HepG2 (cell line): Measurements from ENCODE around the gene RASSF8. TPM values are rescaled to one million over a fixed set of nuclear protein-coding genes. Genes with fewer than 3 reads are reported as not detected.
A peak's percentile ranks its signal among the peaks of the same experiment; 100 is the strongest.

Experiments used
- ATAC-seq: fragments of 200-7000 bp; cut with Tn5 transposase; 3 replicates; pipeline ENCODE4 v1.9.1; 2020; ENCODE audit warnings: mild to moderate bottlenecking, moderate library complexity
- BruUV-seq: library from RNA; stranded (reverse); fragments of 400-500 nt; replicated peaks from 2 replicates; lab custom pipeline; 2021; lab: Mats Ljungman, UMichigan
- CTCF ChIA-PET: fragments of 300-600 bp; formaldehyde crosslinking; extraction: SDS; loops from one replicate; lab custom pipeline; 2021; ENCODE audit warnings: low total read pairs, inconsistent platforms, low intra/inter-chr PET ratio; lab: Yijun Ruan, JAX
- POLR2A ChIA-PET: fragments of 350-600 bp; sonication (Branson Sonifier 250); formaldehyde crosslinking; loops from one replicate; lab custom pipeline; 2020; ENCODE audit warnings: antibody characterized with exemption, inconsistent platforms; lab: Yijun Ruan, JAX
- DNase-seq: peaks from one replicate; pipeline ENCODE4 v3.0.0-alpha.2; 2015; ENCODE audit warnings: low spot score
- FAIRE-seq: peaks from 3 replicates; lab custom pipeline; 2011; peaks lifted over from hg19 to GRCh38; lab: Jason Lieb, UNC
- H2AFZ ChIP-seq: one replicate; pipeline ENCODE4 v1.6.1; 2011; ENCODE audit warnings: low read length, inconsistent platforms
- H3K27ac ChIP-seq: fragments of 300-600 bp; 3 replicates; pipeline ENCODE4 v1.8.0; 2011; ENCODE audit warnings: mixed run types, mild to moderate bottlenecking, mixed read lengths, low read length, inconsistent platforms; ENCODE audit not compliant: insufficient read depth; ENCODE audit errors: extremely low read length
- H3K27me3 ChIP-seq, 2 experiments: fragments of 200-600 bp in 1 of 2; 2 replicates in 1 of 2; 3 replicates in 1 of 2; pipeline versions ENCODE4 v1.6.0 to v1.8.0; 2011; ENCODE audit warnings: low read length in 2 of 2, mild to moderate bottlenecking in 2 of 2, moderate library complexity in 2 of 2, inconsistent platforms in 1 of 2; ENCODE audit not compliant: insufficient read depth in 2 of 2, control insufficient read depth in 1 of 2
- H3K36me3 ChIP-seq, 2 experiments: fragments of 200-600 bp in 1 of 2; replicated peaks in 1 of 2; 2 replicates in 1 of 2; 3 replicates in 1 of 2; pipeline versions ENCODE4 v1.5.1 to v1.8.0; 2011; ENCODE audit warnings: low read length in 2 of 2, inconsistent platforms in 1 of 2; ENCODE audit not compliant: insufficient read depth in 2 of 2, control insufficient read depth in 1 of 2
- H3K4me1 ChIP-seq: 2 replicates; pipeline ENCODE4 v1.5.1; 2012; ENCODE audit warnings: low read length, inconsistent platforms; ENCODE audit not compliant: insufficient read depth
- H3K4me2 ChIP-seq: 2 replicates; pipeline ENCODE4 v1.6.0; 2011; ENCODE audit warnings: low read depth, low read length, inconsistent platforms
- H3K4me3 ChIP-seq, 3 experiments: fragments of 200-600 bp in 1 of 3; sonication (generic), shearing (Covaris generic) in 1 of 3; replicated peaks in 1 of 3; 2 replicates each; pipeline ENCODE4 v1.5.1; 2011 to 2016; ENCODE audit warnings: low read length in 3 of 3, inconsistent platforms in 2 of 3, low read depth in 2 of 3, mild to moderate bottlenecking in 2 of 3, control low read depth in 1 of 3, mixed read lengths in 1 of 3; ENCODE audit not compliant: insufficient read depth in 1 of 3
- H3K79me2 ChIP-seq: one replicate; pipeline ENCODE4 v1.6.1; 2011; ENCODE audit warnings: low read length, inconsistent platforms; ENCODE audit not compliant: insufficient read depth
- H3K9ac ChIP-seq: 2 replicates; pipeline ENCODE4 v1.6.0; 2011; ENCODE audit warnings: mild to moderate bottlenecking, low read depth, low read length, inconsistent platforms; ENCODE audit not compliant: insufficient read depth
- H3K9me3 ChIP-seq: 2 replicates; pipeline ENCODE4 v1.5.1; 2012; ENCODE audit warnings: mild to moderate bottlenecking, low read length
- H4K20me1 ChIP-seq: 2 replicates; pipeline ENCODE4 v1.6.0; 2011; ENCODE audit warnings: inconsistent platforms, mild to moderate bottlenecking, low read length, moderate library complexity; ENCODE audit not compliant: insufficient read depth
- MAFF ChIP-seq: IDR thresholded peaks from 2 replicates; pipeline ENCODE4 v1.6.1; 2011; ENCODE audit warnings: low read depth, low read length, improper control_type of control experiment
- MAFK ChIP-seq, 2 experiments: IDR thresholded peaks in 1 of 2; conservative IDR thresholded peaks in 1 of 2; 2 replicates each; pipeline ENCODE4 v1.6.1; 2011; ENCODE audit warnings: improper control_type of control experiment in 2 of 2, low read length in 2 of 2
- ZNF891 ChIP-seq: sonication (generic); formaldehyde crosslinking; IDR thresholded peaks from 2 replicates; pipeline ENCODE4 v1.5.0; 2020; ENCODE audit warnings: mild to moderate bottlenecking, missing genetic modification reagents
- whole genome bisulfite sequencing: methylation state at CpG from one replicate; pipeline ENCODE4 v1.1.6; 2017; ENCODE audit warnings: low lambda C conversion rate; 5-methylcytosine and 5-hydroxymethylcytosine counted together
- in situ Hi-C: cut with HindIII; loops from 2 replicates; pipeline ENCODE4 v1.10.0; 2017; ENCODE audit warnings: low pct_unique_long_range_greater_than_20kb; ENCODE audit not compliant: extremely low pct_ligation_motif_present
- intact Hi-C: fragments of 100-400 bp; cut with micrococcal nuclease; formaldehyde crosslinking; loops from one replicate; pipeline ENCODE4 v1.10.0; 2022; ENCODE audit not compliant: unreplicated experiment
- polyA plus RNA-seq, 8 experiments: library from polyadenylated mRNA; depleted of rRNA in 3 of 8; stranded (reverse) in 7 of 8; unstranded in 1 of 8; fragments of >200 nt; fragmentation: Illumina TruSeq in 4 of 8; extraction: Trizol in 4 of 8; gene quantifications; 2 replicates each; pipeline versions ENCODE4 v1.2.1 to v1.2.3, GENCODE V29; 2011 to 2016; ENCODE audit warnings: low read depth in 4 of 8, missing spikeins in 1 of 8, mixed read lengths in 1 of 8; ENCODE audit not compliant: insufficient read depth in 1 of 8
- total RNA-seq, 5 experiments: library from RNA; depleted of rRNA; stranded (reverse); fragments of >200 nt; fragmentation: Illumina TruSeq; extraction: Trizol; gene quantifications; 2 replicates each; pipeline ENCODE4 v1.2.3, GENCODE V29; 2016; ENCODE audit warnings: low read depth in 1 of 5
- TF ChIP-seq, protein P1 (sequence below): sonication (generic); formaldehyde crosslinking; IDR thresholded peaks from 2 replicates; pipeline ENCODE4 v1.5.1; 2020; ENCODE audit warnings: mild to moderate bottlenecking, missing genetic modification reagents, borderline replicate concordance

The RASSF8 gene
- total and polyA plus RNA-seq, 2 of the 13 experiments (the other 11 are each of a cell fraction or from before 2014, with no cell fraction given) = 0.82 to 9.2 TPM

DNA sequence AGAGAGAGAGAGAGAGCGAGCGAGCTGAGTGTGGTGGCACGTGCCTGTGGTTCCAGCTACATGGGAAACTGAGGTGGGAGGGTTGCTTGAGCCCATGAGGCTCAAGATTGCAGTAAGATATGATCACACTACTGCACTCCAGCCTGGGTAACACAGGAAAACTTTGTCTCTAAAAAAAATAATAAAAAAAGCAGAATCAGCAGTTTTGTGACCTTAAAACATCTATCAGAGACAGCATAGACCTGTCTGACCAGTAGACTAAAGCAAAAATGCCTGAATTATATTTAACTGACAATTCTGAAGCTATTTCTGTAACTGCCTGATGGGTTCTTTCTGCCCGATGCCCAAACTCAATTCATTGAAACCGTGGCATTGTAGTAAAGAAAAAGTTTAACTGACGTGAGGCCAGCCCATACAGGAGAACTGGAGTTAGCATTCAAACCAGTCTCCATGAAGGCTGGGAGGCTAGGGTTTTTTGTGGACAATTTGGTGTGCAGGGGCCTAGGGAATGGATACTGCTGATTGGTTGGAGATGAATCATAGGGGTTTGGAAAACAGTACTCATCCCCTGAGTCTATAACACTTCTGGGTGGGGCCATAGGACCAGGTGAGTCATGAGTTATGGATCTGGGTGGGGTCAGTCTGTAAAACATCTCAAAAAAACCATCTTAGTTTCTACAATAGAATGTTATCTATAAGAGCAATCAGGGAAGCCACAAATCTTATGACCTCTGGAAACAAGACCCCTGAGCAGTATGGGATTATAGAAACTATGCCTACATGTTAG, 8.0 kb upstream of the RASSF8 start:
- Histone ChIP-seq H4K20me1 (no peaks in the 10 kb centered on the region), H3K27ac (no peak overlapping the region), H2AFZ (no peak overlapping the region), H3K4me1 (no peaks in the 10 kb centered on the region), H3K9me3 (no peaks in the 10 kb centered on the region), H3K4me3 (no peak overlapping the region), H3K79me2 (no peaks in the 10 kb centered on the region), H3K36me3 (no peaks in the 10 kb centered on the region), H3K27me3 (no peaks in the 10 kb centered on the region), H3K4me2 (no peak overlapping the region), H3K9ac (no peak overlapping the region)
- no peak for FAIRE-seq
- in situ Hi-C loops = no loop called here
- DNase-seq = no peak
- POLR2A ChIA-PET = no interaction called here
- peak; percentile 90 to 95 for TF ChIP-seq MAFK (conservative IDR thresholded peaks at IDR 0.05 in 1 of 2, IDR thresholded peaks at IDR 0.05 in 1 of 2; ENCODE audit: low read length in 2 of 2)
- TF ChIP-seq, protein P1, sequence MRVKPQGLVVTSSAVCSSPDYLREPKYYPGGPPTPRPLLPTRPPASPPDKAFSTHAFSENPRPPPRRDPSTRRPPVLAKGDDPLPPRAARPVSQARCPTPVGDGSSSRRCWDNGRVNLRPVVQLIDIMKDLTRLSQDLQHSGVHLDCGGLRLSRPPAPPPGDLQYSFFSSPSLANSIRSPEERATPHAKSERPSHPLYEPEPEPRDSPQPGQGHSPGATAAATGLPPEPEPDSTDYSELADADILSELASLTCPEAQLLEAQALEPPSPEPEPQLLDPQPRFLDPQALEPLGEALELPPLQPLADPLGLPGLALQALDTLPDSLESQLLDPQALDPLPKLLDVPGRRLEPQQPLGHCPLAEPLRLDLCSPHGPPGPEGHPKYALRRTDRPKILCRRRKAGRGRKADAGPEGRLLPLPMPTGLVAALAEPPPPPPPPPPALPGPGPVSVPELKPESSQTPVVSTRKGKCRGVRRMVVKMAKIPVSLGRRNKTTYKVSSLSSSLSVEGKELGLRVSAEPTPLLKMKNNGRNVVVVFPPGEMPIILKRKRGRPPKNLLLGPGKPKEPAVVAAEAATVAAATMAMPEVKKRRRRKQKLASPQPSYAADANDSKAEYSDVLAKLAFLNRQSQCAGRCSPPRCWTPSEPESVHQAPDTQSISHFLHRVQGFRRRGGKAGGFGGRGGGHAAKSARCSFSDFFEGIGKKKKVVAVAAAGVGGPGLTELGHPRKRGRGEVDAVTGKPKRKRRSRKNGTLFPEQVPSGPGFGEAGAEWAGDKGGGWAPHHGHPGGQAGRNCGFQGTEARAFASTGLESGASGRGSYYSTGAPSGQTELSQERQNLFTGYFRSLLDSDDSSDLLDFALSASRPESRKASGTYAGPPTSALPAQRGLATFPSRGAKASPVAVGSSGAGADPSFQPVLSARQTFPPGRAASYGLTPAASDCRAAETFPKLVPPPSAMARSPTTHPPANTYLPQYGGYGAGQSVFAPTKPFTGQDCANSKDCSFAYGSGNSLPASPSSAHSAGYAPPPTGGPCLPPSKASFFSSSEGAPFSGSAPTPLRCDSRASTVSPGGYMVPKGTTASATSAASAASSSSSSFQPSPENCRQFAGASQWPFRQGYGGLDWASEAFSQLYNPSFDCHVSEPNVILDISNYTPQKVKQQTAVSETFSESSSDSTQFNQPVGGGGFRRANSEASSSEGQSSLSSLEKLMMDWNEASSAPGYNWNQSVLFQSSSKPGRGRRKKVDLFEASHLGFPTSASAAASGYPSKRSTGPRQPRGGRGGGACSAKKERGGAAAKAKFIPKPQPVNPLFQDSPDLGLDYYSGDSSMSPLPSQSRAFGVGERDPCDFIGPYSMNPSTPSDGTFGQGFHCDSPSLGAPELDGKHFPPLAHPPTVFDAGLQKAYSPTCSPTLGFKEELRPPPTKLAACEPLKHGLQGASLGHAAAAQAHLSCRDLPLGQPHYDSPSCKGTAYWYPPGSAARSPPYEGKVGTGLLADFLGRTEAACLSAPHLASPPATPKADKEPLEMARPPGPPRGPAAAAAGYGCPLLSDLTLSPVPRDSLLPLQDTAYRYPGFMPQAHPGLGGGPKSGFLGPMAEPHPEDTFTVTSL (CRISPR knock-in tag) = no peak
- peak; percentile 90 for TF ChIP-seq MAFF
- TF ChIP-seq ZNF891 (CRISPR knock-in tag) = no peak
- intact Hi-C loops = no loop called here
- WGBS = 55% methylated on average over 5 of the region's 6 CpGs
- no TSS peak for BruUV-seq
- CTCF ChIA-PET = no interaction called here
- no peak for ATAC-seq
